CD4-positive, alpha-beta T cell treated with Interleukin-21 for 1 hour (primary cell): Measurements from ENCODE around the gene ZNF497.
A peak's percentile ranks its signal among the peaks of the same experiment; 100 is the strongest.

Source experiments
- DNase-seq: peaks from one replicate; pipeline ENCODE4 v3.0.0-alpha.2; 2020

ZNF497 gene

DNA sequence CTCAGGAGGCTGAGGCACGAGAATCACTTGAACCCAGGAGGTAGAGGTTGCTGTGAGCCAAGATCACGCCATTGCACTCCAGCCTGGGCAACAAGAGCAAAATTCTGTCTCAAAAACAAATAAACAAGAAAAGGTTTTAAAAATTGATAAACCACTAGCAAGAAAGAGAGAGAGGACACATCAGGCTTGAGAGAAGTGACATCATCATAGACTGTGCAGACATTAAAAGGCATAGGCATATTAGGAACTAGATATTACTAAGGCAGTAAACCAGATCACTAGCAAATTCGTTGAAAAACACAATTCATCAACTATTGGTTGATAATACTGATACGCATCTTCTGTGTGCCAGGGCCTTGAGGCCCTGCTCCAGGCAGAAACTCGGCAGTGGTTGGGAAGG is 17.0 kb downstream of the ZNF497 start:
- no peak for DNase-seq

DNA sequence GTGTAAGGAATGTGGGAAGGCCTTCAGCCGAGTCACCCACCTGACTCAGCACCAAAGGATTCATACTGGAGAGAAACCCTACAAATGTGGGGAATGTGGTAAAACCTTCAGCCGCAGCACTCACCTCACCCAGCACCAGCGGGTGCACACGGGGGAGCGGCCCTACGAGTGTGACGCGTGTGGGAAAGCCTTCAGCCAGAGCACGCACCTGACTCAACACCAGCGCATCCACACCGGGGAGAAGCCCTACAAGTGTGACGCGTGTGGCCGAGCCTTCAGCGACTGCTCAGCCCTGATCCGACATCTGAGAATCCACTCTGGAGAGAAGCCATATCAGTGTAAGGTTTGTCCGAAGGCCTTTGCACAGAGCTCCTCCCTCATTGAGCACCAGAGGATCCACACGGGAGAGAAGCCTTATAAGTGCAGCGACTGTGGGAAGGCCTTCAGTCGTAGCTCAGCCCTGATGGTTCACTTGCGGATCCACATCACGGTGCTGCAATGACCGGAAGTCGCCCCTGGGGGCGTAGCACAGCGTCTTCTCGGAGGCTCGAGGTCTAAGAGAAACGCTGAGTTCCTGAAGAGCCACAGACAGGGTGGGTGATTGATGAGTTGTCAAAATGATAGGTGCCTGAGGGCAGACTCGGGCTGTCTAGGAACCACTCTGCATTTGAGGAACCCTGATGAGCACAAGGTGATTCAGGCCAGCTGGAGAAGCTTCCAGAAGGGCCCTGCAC is 23.6 kb downstream of the ZNF497 start:
- DNase-seq = no peak

DNA sequence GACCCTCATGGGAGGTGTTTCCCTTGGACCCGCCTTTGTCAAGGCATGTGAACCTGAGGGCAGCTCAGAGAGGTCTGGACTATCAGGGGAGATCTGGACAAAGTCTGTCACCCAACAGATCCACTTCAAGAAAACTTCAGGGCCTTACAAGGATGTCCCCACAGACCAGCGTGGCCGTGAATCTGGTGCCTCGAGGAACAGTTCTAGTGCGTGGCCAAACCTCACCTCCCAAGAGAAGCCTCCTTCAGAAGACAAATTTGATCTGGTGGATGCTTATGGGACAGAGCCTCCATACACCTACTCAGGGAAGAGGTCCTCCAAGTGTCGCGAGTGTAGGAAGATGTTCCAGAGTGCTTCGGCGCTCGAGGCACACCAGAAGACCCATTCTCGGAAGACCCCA is 24.2 kb downstream of the ZNF497 start:
- DNase-seq = no peak

DNA sequence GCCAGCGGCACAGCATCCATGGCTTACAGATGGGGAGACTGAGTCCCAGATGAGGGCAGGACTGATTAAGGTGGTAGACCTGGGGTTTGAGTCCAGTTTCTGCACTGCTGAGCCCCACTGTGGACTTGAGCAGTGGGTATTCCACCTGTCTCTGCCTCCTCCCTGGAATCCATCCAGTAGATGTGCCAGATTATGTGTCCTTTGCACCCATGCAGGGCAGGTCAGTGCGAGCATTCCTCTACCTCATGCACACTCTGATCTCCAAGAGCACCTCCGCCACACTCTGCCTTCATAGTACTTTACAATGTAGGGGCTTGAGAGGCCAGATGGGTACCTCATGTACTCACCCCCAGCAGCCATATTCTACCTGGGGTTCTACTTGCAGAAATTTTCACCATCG is 25.7 kb downstream of the ZNF497 start:
- no peak for DNase-seq

DNA sequence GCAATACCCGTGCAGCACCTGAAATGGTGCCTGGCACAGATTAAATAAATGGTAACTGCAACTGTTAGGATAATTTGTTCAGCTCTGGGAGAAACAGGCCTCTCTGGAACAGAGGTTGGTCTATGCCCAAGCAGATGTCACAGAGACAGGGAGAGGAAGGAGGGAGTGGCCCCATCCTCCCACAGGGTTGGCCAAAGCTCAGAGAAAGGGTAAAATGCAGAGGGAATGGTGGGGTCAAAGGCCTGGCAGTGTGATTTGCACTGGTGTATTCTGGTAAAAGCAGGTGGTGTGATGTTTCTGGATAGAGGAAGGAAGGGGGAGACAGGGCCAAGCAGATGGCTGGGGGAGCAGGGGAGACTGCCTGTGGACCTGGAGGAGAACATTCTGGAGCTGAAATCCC is 26.3 kb downstream of the ZNF497 start:
- DNase-seq = no peak

DNA sequence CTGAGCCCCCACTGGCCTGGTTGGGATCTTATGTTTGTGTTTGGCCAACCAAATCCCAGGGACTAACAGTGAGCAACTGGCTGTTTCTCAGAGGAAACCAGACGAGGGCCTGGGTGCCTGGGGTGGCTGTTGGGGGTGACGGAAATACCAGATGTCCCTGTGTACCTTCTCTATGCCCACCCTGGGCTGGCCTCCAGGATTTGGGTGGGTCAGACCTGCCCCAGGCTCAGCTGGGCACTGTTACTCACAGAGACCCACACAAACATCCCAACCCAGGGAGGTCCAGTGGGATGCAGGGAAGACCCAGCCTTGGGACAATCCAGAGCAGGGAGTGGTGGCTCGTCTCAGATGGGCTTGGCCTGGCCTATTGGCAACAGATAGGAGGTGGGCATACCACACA is 26.9 kb downstream of the ZNF497 start:
- DNase-seq = no peak

DNA sequence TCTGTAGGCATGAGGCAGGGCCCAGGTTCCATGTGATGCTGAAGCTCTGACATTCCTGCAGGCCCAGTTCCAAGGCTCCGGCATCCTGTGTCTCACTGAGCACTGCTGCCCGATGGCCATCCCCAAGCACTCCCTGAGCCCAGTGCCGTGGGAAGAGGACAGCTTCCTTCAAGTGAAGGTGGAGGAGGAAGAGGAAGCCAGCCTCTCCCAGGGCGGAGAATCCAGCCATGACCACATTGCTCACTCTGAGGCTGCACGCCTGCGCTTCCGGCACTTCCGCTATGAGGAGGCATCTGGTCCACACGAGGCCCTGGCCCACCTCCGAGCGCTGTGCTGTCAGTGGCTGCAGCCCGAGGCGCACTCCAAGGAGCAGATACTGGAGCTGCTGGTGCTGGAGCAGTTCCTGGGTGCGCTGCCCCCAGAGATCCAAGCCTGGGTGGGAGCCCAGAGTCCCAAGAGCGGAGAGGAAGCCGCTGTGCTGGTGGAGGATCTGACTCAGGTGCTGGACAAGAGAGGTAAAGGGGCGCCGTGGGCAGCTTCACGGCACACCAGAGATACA is 27.8 kb downstream of the ZNF497 start:
- DNase-seq = no peak

DNA sequence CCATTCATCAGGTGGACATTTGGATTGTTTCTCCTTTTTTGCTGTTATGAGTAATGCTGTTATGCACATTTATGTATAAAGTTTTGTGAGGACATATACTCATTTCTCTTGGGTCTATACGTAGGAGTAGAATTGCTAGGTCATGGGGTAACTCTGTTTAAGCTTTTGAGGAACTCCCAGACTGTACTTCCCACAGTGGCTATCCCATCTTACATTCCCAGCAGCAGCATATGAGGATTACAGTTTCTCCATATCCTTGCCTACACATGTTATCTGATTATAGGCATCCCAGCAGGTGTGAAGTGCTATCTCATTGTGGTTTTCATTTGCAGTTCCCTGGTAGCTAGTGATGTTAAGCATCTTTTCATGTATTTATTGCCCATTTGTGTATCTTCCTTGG is 29.9 kb downstream of the ZNF497 start:
- DNase-seq = no peak

DNA sequence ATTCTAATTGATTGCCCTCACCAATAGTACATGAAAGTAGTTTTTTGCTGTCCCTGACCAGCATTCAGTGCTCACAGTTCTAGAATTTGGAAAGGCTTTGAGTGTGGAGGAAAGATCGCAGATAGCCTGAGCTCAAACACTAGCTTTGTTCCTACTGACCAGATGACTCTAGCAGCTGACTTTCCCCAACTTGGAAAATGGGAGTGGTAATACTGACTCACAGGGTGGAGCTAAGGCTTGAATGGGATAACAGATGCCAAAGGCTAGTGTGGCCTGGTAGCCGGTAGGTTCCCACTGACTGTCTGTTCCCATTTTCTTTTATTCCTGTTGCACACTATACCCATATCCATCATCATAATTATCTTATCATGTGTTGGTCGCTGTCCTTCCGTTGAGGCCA is 32.1 kb downstream of the ZNF497 start:
- DNase-seq = no peak

DNA sequence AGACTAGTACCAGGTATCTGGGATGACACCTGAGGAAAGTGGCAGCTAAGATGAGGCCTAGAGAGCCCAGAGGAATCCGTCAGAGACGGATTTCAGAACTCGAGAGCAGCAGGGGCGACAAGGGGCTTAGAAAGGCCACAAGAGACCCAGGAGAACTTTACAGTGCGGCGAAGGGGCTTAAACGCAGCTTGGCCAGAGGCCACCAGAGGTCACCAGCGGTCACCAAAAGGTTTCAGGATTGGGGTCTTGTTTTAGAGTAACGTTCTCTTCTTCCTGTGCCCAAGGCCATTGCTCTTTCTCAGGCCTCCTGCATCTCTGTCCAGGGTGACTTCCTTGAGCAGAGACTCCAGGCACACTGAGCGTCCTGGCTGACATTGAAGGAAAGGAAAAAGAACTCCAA is 33.6 kb downstream of the ZNF497 start:
- peak; percentile 23 for DNase-seq

DNA sequence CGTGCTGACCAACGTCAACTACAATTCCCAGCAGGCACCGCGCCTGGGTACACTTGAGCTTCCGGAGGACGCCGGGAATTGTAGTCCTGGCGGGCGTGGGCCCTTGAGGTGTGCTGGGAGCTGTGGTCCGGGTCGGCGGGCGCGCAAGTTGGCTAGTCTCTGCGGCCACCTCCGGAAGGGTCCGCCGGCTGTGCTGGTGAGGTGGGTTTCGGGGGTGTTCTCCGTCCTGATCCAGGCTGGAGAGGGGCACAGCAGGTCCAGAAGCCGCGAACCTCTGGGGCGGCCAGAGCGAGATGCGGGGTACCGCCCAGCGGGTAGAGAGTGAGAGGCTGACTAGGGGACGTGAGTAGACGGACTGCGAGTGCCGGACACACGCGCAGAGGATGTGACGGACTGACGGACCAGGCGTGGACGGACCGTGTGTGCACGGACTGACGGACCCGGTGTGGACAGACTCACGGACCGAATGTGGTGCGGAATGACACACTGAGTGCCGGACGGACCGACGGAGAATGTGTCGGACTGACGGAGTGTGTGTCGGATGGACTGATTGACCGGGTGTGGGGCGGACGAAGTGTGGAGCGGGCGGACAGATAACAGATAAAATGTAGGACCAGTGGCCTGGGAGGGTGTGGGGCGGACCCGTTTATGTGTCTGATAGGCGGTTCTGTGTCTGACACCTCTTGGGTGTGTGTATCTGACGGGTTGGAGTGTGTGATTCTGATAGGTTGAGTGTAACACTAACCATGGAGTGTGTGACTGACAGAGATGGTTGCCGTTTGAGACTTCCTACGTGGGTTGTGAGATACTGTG is 35.4 kb downstream of the ZNF497 start, which contains the start of gene ZSCAN22:
TSS of gene ZSCAN22 (plus strand) at position 81 of the 813 bp plus-strand sequence. CDS start 7,809 bp downstream, outside the sequence.
- peak; percentile 91 for DNase-seq

DNA sequence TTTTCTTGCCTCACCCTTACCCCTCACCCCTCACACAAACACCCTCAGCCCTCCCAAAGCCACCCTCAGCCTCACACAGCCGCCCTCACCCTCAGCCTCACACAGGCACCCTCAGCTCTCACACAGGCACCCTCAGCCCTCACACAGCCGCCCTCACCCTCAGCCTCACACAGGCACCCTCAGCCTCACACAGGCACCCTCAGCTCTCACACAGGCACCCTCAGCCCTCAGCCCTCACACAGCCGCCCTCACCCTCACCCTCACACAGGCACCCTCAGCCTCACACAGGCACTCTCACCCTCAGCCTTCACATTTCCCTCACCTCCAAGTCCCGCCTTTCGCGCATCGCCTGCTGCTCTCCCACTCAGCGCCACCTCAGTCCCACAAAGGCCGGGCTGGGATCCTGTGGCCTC is 36.0 kb downstream of the ZNF497 start:
- no peak for DNase-seq

DNA sequence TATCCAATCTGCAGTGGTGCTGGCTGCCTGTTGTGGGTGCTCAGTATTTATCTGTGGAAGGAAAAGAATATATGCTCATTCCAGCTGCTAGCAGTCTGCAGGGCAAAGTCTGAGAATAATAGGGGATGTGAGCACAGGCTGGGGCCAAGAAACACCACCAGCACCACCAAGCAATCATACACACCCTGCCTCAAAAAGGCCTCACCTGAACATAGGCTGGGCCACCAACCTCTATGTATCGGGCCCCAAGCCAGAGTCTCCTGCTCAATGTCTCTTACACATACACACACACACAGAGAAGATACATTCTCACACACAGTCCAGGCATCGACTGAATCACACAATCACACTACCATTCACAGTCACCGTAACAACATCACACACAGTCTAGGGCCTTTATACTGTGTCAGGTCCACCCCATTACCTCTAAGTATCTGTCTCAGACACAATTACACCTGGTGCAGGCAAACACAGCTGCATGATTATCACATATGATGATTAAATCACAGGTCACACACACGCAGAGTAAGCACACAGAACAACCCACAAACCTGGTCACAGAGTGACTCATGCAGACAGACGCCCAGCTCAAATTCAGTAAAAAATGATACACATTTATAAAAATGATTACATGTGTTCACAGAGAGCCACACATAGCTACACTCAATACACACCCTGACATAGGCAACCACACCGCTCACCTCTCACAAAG is 37.1 kb downstream of the ZNF497 start:
- no peak for DNase-seq

DNA sequence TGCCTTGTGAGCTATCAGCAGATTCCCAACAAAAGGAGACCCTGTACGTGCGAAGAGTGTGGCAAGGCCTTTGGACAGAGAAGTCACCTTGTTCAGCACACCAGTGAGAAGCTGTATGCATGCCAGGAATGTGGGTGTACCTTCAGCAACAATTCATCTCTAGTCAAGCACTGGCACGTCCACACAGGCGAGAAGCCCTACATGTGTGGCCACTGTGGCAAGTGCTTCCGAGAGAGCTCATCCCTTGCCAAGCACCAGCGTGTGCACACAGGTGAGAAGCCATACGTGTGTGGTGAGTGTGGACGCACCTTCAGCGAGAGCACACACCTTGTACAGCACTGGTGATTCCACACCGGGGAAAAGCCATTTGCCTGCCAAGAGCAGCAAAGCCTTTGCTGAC is 43.3 kb downstream of the ZNF497 start:
- no peak for DNase-seq

DNA sequence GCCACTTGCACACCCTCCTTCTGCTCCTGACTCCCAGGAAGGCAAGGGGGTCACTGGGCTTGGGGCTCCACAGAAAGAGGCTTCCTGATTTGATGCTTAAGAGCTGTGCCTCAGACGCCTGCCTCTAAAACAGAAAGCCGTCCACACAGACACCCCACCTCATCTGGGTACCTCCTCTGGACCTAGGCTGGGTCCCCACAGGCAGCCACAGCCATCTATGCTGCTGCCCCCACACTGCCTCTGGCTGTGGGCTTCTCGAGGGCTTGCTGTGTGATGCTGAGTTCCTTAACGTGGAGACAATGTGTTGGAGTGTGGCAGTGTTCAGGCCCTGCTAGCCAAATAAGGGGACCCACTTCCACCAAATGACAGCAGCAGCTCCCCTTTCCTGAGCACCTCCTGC is 44.3 kb downstream of the ZNF497 start:
- no peak for DNase-seq

DNA sequence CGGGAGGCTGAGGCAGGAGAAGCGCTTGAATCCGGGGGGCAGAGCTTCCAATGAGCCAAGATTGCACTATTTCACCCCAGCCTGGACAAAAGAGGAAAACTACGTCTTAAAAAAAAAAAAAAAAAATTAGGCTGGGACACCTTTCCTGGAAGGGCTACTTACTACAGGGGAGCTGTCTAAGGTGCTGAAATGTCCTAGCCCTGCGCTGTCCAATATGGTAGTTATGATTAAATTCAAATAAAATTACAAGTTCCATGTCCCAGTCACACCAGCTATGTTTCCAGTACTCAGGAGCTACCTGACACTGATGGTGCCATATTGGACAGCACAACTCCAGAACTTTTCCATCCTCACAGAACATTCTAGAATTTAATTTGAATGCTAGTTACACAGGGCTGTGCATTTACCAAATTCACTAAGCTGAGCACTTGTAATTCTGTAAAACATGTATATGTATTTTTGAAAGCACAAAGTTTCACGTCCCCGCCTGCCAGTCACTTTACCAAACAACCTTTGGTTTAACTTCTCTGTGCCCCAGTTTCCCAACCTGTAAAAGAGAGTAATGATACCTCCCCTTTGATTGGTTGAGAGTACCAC is 45.0 kb downstream of the ZNF497 start:
- no peak for DNase-seq

DNA sequence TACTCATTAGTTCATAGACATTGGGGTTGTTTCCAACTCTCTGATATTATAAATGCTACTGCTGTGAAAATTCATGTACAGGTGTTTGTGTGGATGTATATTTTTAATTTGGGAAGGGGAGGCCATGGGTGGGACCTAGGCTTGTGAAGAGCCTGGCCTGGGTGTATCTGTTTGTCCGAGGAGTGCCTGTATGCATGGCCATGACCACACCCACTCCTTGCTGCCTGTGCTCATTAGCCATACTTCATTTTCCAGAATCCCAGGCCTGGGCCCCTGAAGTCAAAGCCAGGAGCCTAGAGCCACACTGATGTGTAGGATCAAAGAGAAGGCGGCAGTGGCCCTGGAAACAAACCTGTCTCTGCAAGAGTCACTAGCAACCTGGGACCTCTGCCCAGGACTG is 47.0 kb downstream of the ZNF497 start:
- DNase-seq = no peak

DNA sequence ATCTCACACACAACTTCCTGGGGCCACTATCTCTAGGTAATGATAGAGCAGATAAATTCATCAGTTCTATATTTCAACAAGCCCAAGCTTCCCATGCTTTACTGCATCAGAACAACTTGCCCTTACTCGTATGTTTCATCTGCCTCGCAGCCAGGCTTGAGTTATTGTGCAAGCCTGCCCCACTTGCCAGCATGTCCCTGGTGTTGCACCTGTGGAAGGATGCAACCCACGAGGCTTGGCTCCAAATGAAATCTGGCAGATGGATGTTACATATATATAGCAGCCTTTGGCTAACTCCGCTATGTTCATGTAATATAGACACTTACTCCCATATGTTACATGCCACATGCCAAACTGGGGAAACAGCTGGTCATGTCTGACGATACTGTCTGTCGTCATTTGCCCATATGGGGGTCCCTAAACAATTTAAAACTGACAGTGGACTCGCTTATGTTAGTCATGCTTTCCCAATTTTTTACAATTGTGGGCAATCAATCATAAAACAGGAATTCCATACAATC is 51.1 kb downstream of the ZNF497 start:
- no peak for DNase-seq

DNA sequence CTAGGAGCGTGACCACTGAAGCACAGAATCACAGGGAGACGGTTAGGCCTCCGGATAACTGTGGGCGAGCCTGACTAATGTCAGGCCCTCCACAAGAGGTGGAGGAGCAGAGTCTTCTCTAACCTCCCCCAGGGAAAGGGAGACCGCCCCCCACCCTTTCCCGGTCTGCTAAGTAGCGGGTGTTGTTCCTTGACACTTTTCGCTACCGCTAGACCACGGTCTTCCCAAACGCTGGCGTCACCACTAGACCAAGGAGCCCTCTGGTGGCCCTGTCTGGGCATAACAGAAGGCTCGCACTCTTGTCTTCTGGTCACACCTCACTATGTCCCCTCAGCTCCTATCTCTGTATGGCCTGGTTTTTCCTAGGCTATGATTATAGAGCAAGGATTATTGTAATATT is 51.9 kb downstream of the ZNF497 start:
- DNase-seq = peak; percentile 17

DNA sequence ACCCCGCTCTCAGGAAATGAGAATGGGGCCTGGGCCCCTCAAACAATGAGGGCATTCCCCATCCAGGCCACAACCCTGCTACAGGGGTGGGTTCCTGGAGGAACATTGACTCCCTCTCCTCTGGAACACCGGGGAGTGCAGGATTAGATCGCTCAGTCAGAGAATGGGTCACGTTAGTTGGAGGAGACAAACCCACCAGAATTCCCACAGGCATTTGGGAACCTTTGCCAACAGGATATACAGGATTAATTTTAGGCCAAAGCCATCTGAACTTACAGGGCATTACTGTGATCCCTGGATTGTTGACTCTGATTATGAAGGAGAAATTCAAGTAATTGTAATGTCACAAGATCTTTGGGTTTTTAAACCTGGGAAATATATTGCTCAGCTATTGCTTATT is 54.8 kb downstream of the ZNF497 start:
- DNase-seq = no peak

DNA sequence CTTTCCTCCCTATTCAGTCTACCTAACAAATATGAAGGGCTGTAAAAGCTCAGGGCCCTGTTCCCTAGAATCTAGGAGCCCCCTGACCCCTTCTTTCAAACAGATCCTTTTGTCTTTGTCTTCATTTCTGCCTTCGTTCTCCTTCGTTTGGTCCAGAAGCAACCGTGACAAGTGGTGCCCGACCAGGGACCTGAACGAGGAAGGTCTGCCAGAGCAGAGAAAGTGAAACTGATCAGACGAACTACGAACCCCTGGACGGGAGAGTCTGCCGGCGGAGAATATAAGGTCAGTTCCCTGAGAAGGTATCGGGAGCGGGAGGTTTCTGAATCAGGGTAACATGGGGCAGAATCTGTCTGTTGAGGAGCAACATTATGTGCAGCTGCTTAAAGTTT is 56.6 kb downstream of the ZNF497 start:
- DNase-seq = peak; percentile 24

DNA sequence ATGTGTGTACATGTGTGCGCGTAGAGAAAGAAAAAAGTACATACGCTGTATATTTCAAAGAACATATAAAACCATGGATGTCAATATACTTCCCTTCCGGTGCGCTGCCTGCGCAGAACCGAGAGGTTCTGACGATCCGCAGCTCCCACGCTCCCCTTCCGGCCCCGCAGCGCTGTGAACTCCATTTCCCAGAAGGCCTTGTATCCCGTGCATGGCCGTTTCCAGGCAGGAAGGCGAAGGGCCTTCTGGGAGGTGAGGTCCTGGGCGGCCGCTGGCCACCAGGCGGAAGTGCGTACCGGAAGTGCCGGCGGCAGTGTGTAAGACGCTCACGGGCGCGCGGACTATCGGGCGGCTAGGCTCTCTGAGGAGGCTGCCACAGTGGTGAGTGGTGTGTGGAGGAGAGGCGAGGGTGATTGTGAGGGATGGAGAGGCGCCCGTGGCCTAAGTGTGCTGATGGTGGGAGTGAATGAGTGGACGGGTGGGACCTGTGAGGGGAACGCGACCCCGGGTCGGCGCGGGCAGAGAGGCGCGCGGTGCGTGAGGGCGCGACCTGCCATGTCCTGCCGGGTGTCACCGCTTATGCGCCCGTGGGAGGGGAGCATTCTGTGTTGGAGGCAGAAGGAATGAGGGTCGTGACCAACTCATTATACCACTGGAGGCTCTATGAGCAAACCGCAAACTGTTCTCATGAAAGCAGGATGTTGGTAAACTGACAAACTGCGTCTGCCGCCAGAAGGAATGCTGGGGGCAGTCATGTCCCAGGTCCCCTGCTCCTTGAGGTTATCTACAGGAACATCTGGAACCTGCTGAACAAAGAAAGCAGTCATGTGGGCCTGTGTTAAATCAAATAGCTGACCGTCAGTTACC is 57.3 kb downstream of the ZNF497 start, which contains the start of gene ERVK3-1:
TSS of gene ERVK3-1 (plus strand) at position 313 of the 867 bp plus-strand sequence. CDS start 6,792 bp downstream, outside the sequence.
- DNase-seq = peak; percentile 96
